Hair follicle dermal papilla cell (primary cell): ENCODE measurements around the gene CRLF1. TPM values are rescaled to one million over a fixed set of nuclear protein-coding genes. Genes with fewer than 3 reads are reported as not detected.

Source experiments
- small RNA-seq: library from RNA; depleted of rRNA; stranded (forward); fragments of <200 nt; gene quantifications from one replicate; pipeline ENCODE3, GENCODE V24; 2012
- total RNA-seq: library from RNA; depleted of rRNA; stranded (reverse); fragments of >200 nt; gene quantifications from 2 replicates; pipeline ENCODE4 v1.2.3, GENCODE V29; 2012

The CRLF1 gene
- 0.36 and 0.49 TPM in 2 replicates for total RNA-seq

GRCh38 chr19:18606281-18607225, at the start of gene CRLF1:
TSS of gene CRLF1 (minus strand) at chr19:18606799. CDS start at chr19:18606656, 143 bp downstream.

GRCh38 chr19:18636969-18637629, 30.5 kb upstream of the CRLF1 start, which contains the start of gene KLHL26:
TSS of gene KLHL26 (plus strand) at chr19:18637028. CDS start at chr19:18637055, 27 bp downstream.

GRCh38 chr19:18612772-18613588, 6.4 kb upstream of the CRLF1 start, which contains the start of gene TMEM59L:
TSS of gene TMEM59L (plus strand) at chr19:18612870. CDS start at chr19:18612959, 89 bp downstream.

GRCh38 chr19:18588611-18589379, 17.8 kb downstream of the CRLF1 start, which contains the start of gene REX1BD:
TSS of gene REX1BD (plus strand) at chr19:18588798. CDS start at chr19:18588802, 4 bp downstream.

GRCh38 chr19:18571564-18572344, 34.8 kb downstream of the CRLF1 start, which contains the start of gene UBA52:
TSS of gene UBA52 (plus strand) at chr19:18571857. CDS start at chr19:18573301, 1,444 bp downstream.

GRCh38 chr19:18557411-18558201, 49.0 kb downstream of the CRLF1 start, which contains the start of gene KXD1:
TSS of gene KXD1 (plus strand) at chr19:18557870. CDS start at chr19:18562057, 4,187 bp downstream.

Small RNA genes within 50 kb of the gene (small RNA-seq; reads per million reads assigned to genes)
- not detected for gene RN7SL155P

Other genes starting within 250 kb of the CRLF1 start
- 4.5 and 4.9 TPM in 2 replicates for gene GDF15, start 220.6 kb downstream of the CRLF1 start, total RNA-seq
- not detected in 2 replicates for gene LRRC25, start 209.2 kb downstream of the CRLF1 start, total RNA-seq
- gene SSBP4, start 187.4 kb downstream of the CRLF1 start, total RNA-seq: 96.4 and 97.5 TPM in 2 replicates
- gene ISYNA1, start 168.7 kb downstream of the CRLF1 start, total RNA-seq: 13.7 and 15.1 TPM in 2 replicates
- 25.4 and 26.4 TPM in 2 replicates for gene ELL, start 84.7 kb downstream of the CRLF1 start, total RNA-seq
- gene FKBP8, start 63.2 kb downstream of the CRLF1 start, total RNA-seq: 350 and 428 TPM in 2 replicates
- 90.2 and 99.0 TPM in 2 replicates for gene KXD1, start 48.9 kb downstream of the CRLF1 start, total RNA-seq
- gene UBA52, start 34.9 kb downstream of the CRLF1 start, total RNA-seq: 485 and 741 TPM in 2 replicates
- 32.5 and 34.6 TPM in 2 replicates for gene REX1BD, start 18.0 kb downstream of the CRLF1 start, total RNA-seq
- gene TMEM59L, start 6.1 kb upstream of the CRLF1 start, total RNA-seq: not detected in 2 replicates
- 4.4 TPM in 2 replicates for gene KLHL26, start 30.2 kb upstream of the CRLF1 start, total RNA-seq
- gene CRTC1, start 76.9 kb upstream of the CRLF1 start, total RNA-seq: 3.6 and 4.4 TPM in 2 replicates
- 0.32 and 0.49 TPM in 2 replicates for gene COMP, start 184.5 kb upstream of the CRLF1 start, total RNA-seq
- 61.6 and 84.5 TPM in 2 replicates for gene UPF1, start 225.2 kb upstream of the CRLF1 start, total RNA-seq